HG03025 (cell line): ENCODE data around the gene MAGEB4.
A peak's percentile ranks its signal among the peaks of the same experiment; 100 is the strongest.
"Not testable (repeated sequence)": the region's sequence is repeated elsewhere in the genome, so short reads cannot be mapped to it uniquely, and the experiment has no call there.

Experiments used
- ATAC-seq: cut with Tn5 transposase; IDR thresholded peaks from one replicate; pipeline ENCODE4 v1.9.1; 2021; ENCODE audit warnings: mild to moderate bottlenecking, moderate library complexity; ENCODE audit not compliant: unreplicated experiment, low FRiP score

The MAGEB4 gene

DNA sequence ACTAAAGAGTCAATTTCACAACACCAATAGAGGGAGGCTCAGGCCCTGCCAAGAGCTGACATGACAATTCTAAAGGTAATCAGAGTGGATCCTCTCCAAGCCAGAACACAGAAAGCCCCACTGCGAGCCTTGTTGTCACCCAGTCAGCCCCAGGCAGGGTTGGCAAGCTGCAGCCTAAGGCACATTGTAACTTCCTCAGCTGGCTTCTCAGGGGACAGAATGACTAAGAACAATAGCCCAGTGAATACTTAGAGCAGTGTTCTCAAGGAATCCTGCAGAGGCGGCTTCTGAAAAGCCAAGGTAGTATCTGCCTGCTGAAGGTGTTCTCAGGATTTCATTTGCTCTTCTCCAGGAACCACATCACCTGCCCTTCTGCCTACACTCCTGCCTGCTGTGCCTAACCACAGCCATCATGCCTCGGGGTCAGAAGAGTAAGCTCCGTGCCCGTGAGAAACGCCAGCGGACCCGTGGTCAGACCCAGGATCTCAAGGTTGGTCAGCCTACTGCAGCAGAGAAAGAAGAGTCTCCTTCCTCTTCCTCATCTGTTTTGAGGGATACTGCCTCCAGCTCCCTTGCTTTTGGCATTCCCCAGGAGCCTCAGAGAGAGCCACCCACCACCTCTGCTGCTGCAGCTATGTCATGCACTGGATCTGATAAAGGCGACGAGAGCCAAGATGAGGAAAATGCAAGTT lies at the start of gene MAGEB4:
TSS of gene MAGEB4 (plus strand) at position 277 of the 692 bp plus-strand sequence. CDS start at position 413, 136 bp downstream.
- ATAC-seq, result no peak

GRCh38 chrX:30193910-30194309 lies 47.9 kb upstream of the MAGEB4 start:
- not testable (repeated sequence) for ATAC-seq

- no peak for ATAC-seq
Measured at GRCh38 chrX:30196322-30196721, 45.5 kb upstream of the MAGEB4 start.

DNA sequence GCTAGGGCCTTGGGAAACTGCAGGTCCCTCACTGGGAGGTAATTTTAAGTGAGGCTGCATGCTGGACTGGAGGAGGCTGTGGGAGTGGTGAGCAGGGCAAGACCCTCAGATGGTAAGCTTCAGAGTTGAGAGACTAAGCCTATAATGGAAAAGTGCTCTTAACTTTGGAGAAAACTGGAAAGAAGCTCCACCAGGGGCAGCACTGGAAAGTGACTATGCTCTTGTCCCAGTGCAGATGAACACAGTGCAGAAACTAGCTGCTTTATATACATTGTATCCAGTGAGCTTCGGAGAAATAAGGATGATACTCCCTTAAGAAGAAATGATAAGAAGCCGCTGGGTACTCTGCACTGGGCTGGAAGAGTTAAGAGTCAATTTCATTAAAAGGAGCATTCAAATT lies 29.6 kb upstream of the MAGEB4 start:
- no peak for ATAC-seq

- no peak for ATAC-seq
Measured at GRCh38 chrX:30215357-30215843, 26.4 kb upstream of the MAGEB4 start, which contains the start of gene MAGEB2. TSS of gene MAGEB2 (plus strand) at chrX:30215563. CDS start at chrX:30218581, 3,018 bp downstream.

- no peak for ATAC-seq
Measured at GRCh38 chrX:30217465-30217864, 24.3 kb upstream of the MAGEB4 start.

- no peak for ATAC-seq
Measured at GRCh38 chrX:30219372-30219771, 22.4 kb upstream of the MAGEB4 start.

- no peak for ATAC-seq
Measured at GRCh38 chrX:30220661-30221060, 21.1 kb upstream of the MAGEB4 start.

GRCh38 chrX:30224536-30224935 lies 17.3 kb upstream of the MAGEB4 start:
- ATAC-seq, result no peak

GRCh38 chrX:30228526-30228925 lies 13.3 kb upstream of the MAGEB4 start:
- ATAC-seq, result no peak

GRCh38 chrX:30230395-30230794 lies 11.4 kb upstream of the MAGEB4 start, which contains the start of gene MAGEB3:
TSS of gene MAGEB3 (plus strand) at chrX:30230657. CDS start at chrX:30235925, 5,268 bp downstream.
- ATAC-seq, result no peak

GRCh38 chrX:30246769-30247489 lies 5.1 kb downstream of the MAGEB4 start, which contains the start of gene MAGEB1:
TSS of gene MAGEB1 (plus strand) at chrX:30247146. CDS start at chrX:30250494, 3,348 bp downstream.
- ATAC-seq, result peak; percentile 45

- no peak for ATAC-seq
Measured at GRCh38 chrX:30248854-30249253, 7.1 kb downstream of the MAGEB4 start.

- peak; percentile 42 for ATAC-seq
Measured at GRCh38 chrX:30253257-30253656, 11.5 kb downstream of the MAGEB4 start.

GRCh38 chrX:30259927-30260326 lies 18.1 kb downstream of the MAGEB4 start:
- no peak for ATAC-seq

- ATAC-seq, result no peak
Measured at GRCh38 chrX:30261012-30261411, 19.2 kb downstream of the MAGEB4 start.

DNA sequence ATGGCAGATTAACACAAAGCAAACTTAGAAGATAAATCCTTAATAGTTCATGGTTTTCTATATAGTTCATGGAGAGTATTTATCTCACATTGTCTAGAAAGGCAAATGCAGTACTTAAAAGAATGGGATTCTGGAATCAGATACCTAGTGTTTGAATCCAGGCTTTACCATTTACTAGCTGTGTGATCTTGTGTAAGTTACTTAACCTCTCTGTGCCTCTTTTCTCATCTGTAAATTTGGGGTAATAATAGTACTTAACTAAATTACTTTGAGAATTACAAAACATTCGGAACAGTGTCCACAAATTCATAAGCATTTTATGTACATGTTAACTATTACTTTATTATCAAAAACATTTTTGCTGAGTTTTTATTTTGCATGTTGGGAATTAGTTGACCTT lies 21.0 kb downstream of the MAGEB4 start:
- no peak for ATAC-seq

- ATAC-seq, result no peak
Measured at GRCh38 chrX:30270639-30271038, 28.8 kb downstream of the MAGEB4 start.

- ATAC-seq, result no peak
Measured at GRCh38 chrX:30275498-30275897, 33.7 kb downstream of the MAGEB4 start.

DNA sequence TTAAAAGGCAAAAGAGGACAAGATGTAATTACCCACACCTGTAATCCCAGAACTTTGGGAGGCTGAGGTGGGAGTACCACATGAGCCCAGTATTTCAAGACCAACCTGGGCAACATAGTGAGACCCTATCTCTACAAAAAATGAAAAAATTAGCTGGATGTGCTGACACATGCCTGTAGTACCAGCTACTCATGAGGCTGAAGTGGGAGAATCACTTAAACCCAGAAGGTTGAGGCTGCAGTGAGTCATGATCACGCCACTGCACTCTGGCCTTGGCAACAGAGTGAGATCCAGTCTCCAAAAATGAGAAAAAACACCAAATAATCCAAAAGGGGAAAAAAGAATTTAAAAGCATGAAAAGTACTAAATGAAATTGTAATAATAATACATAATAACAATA lies 36.6 kb downstream of the MAGEB4 start:
- no peak for ATAC-seq

DNA sequence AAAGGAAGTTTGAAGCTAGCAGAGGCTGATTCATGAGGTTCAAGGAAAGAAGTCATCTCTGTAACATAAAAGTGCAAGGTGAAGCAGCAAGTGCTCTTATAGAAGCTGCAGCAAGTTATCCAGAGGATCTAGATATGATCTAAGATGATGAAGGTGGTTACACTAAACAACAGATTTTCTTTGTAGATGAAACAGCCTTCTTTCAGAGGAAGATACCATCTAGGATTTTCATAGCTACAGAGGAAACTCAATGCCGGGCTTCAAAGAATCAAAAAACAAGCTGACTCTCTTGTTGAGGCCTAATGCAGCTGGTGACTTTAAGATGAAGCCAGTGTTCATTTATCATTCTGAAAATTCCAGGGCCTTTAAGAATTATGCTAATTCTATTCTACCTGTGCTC lies 38.6 kb downstream of the MAGEB4 start:
- ATAC-seq, result no peak
